Muscle layer of colon (tissue), 2 donors: ENCODE data around the gene PTGIR.
A peak's percentile ranks its signal among the peaks of the same experiment; 100 is the strongest.
"Not testable (repeated sequence)": the region's sequence is repeated elsewhere in the genome, so short reads cannot be mapped to it uniquely, and the experiment has no call there.

ENCODE experiments used
- H3K27ac ChIP-seq: one replicate; pipeline ENCODE4 v1.7.0; 2013; ENCODE audit warnings: low read depth, mild to moderate bottlenecking, low read length, moderate library complexity
- H3K27me3 ChIP-seq, 2 donors: one replicate each; pipeline ENCODE4 v1.7.0; 2013; ENCODE audit warnings: low read length in 2 of 2, mild to moderate bottlenecking in 2 of 2; ENCODE audit not compliant: insufficient read depth in 2 of 2, control insufficient read depth in 1 of 2
- H3K36me3 ChIP-seq: one replicate; pipeline ENCODE4 v1.7.0; 2013; ENCODE audit warnings: mild to moderate bottlenecking, low read length; ENCODE audit not compliant: insufficient read depth
- H3K4me1 ChIP-seq: one replicate; pipeline ENCODE4 v1.7.0; 2013; ENCODE audit warnings: mild to moderate bottlenecking, low read length; ENCODE audit not compliant: insufficient read depth
- H3K4me3 ChIP-seq, 2 donors: one replicate each; pipeline ENCODE4 v1.7.0; 2013; ENCODE audit warnings: low read length in 2 of 2, low read depth in 1 of 2, mild to moderate bottlenecking in 1 of 2, moderate library complexity in 1 of 2
- H3K9ac ChIP-seq: one replicate; pipeline ENCODE4 v1.7.0; 2013; ENCODE audit warnings: low read length
- H3K9me3 ChIP-seq: one replicate; pipeline ENCODE4 v1.7.0; 2013; ENCODE audit warnings: mild to moderate bottlenecking, low read length
- donor health status: abdominal sarcoma.
- donor health status: Adenocarcinoma of cecum.

The PTGIR gene

GRCh38 chr19:46634656-46635218, 9.8 kb upstream of the PTGIR start:
- H3K9me3 ChIP-seq, result no peaks in the 10 kb centered on the region
- H3K36me3 ChIP-seq, result no peaks in the 10 kb centered on the region
- no peak overlapping the region for H3K27ac ChIP-seq
- no peak overlapping the region for H3K9ac ChIP-seq
- peak overlapping the region; percentile 27 to 41 for H3K4me3 ChIP-seq
- peaks cover 22% of the 10 kb centered on the region for H3K4me1 ChIP-seq
- H3K27me3 ChIP-seq, result no peaks in the 10 kb centered on the region

DNA sequence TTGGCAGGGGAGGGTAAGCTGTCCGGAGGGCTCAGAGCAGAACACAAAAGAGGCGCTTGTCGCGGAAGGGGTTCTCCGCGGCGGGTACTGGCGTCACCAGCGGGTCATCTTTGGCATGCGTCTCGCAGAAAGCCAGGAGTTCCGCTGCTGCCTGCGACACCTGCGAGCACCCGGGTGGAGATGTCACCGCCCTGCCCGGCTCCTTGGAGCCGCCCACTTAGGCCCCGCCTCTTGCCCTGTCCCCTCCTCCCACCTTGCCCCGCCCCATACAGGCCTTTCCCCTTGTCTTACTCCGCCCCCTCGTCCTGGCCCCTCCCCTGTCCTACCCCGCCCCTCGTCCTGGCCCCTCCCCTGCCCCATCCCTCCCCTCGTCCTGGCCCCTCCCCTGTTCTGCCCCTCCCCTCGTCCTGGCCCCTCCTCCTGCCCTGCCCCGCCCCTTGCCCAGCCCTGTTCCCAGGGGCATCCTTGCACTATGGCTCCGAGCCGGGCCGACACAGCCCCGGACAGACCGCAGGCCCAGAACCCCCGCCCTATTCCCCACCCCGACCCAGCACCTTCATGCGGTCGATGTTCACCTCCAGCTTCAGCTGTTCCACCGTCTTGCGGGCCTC, 9.3 kb upstream of the PTGIR start:
- H3K36me3 ChIP-seq, result no peaks in the 10 kb centered on the region
- H3K4me3 ChIP-seq, result peak overlapping the region; percentile 53 to 61
- H3K27ac ChIP-seq, result peak overlapping the region; percentile 58
- peaks cover 18% of the 10 kb centered on the region for H3K4me1 ChIP-seq
- H3K27me3 ChIP-seq, result no peaks in the 10 kb centered on the region
- H3K9me3 ChIP-seq, result no peaks in the 10 kb centered on the region
- H3K9ac ChIP-seq, result no peak overlapping the region

- Histone ChIP-seq H3K9ac (no peak overlapping the region), H3K9me3 (no peaks in the 10 kb centered on the region), H3K27ac (no peak overlapping the region), H3K27me3 (no peaks in the 10 kb centered on the region), H3K4me3 (no peak overlapping the region), H3K4me1 (peaks cover 14% of the 10 kb centered on the region), H3K36me3 (no peaks in the 10 kb centered on the region)
Measured at GRCh38 chr19:46633130-46633529, 8.2 kb upstream of the PTGIR start.

- Histone ChIP-seq H3K27ac (no peak overlapping the region), H3K4me1 (peaks cover 12% of the 10 kb centered on the region)
Measured at GRCh38 chr19:46631481-46631880, 6.6 kb upstream of the PTGIR start.

GRCh38 chr19:46630586-46631205, 5.8 kb upstream of the PTGIR start:
- Histone ChIP-seq H3K9me3 (no peaks in the 10 kb centered on the region), H3K27me3 (no peaks in the 10 kb centered on the region), H3K4me1 (peaks cover 16% of the 10 kb centered on the region), H3K36me3 (no peaks in the 10 kb centered on the region), H3K27ac (no peak overlapping the region), H3K4me3 (no peak overlapping the region), H3K9ac (no peak overlapping the region)

More at GRCh38 chr19:46631481-46631880, 6.6 kb upstream of the PTGIR start:
- no peak overlapping the region for H3K4me3 ChIP-seq
- H3K36me3 ChIP-seq, result no peaks in the 10 kb centered on the region
- no peaks in the 10 kb centered on the region for H3K27me3 ChIP-seq
- no peak overlapping the region for H3K9ac ChIP-seq
- no peaks in the 10 kb centered on the region for H3K9me3 ChIP-seq

GRCh38 chr19:46629546-46630025, 4.7 kb upstream of the PTGIR start:
- Histone ChIP-seq H3K36me3 (no peaks in the 10 kb centered on the region), H3K27me3 (no peaks in the 10 kb centered on the region), H3K4me1 (peaks cover 19% of the 10 kb centered on the region), H3K4me3 (no peak overlapping the region), H3K9me3 (no peaks in the 10 kb centered on the region), H3K27ac (no peak overlapping the region), H3K9ac (no peak overlapping the region)

- not testable (repeated sequence) for H3K27me3 ChIP-seq, H3K4me3 ChIP-seq, H3K27ac ChIP-seq, H3K9ac ChIP-seq, H3K9me3 ChIP-seq, H3K36me3 ChIP-seq
- peaks cover 16% of the 10 kb centered on the region for H3K4me1 ChIP-seq
Measured at GRCh38 chr19:46628970-46629369, 4.1 kb upstream of the PTGIR start.

DNA sequence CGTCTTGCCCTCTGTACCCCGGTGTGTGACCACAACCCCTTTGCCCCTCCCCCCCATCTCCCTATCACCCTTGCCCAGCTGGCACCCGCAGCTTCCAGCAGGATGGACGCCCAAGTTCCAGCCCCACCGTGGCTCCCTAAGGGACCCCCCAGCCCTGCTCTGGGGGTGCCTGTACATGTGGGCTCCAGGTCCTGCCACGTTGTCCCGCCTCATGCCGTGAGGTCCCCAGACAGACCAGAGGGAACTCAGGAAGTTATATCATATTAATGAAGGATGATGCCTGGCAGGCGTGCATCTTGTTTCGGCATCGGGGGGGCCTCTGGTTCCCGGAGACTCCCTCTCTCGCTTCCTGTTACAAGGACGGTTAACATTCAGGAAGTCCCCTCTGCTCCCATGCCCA, 1.6 kb upstream of the PTGIR start:
- H3K27me3 ChIP-seq, result no peaks in the 10 kb centered on the region
- no peak overlapping the region for H3K27ac ChIP-seq
- no peak overlapping the region for H3K4me3 ChIP-seq
- H3K4me1 ChIP-seq, result peaks cover 14% of the 10 kb centered on the region
- no peaks in the 10 kb centered on the region for H3K9me3 ChIP-seq
- H3K36me3 ChIP-seq, result no peaks in the 10 kb centered on the region
- no peak overlapping the region for H3K9ac ChIP-seq

GRCh38 chr19:46625731-46626130, 842 bp upstream of the PTGIR start:
- H3K36me3 ChIP-seq, result no peaks in the 10 kb centered on the region
- no peak overlapping the region for H3K4me3 ChIP-seq
- H3K4me1 ChIP-seq, result peaks cover 22% of the 10 kb centered on the region
- H3K9ac ChIP-seq, result no peak overlapping the region
- H3K27ac ChIP-seq, result peak overlapping the region; percentile 4
- H3K27me3 ChIP-seq, result no peaks in the 10 kb centered on the region
- no peaks in the 10 kb centered on the region for H3K9me3 ChIP-seq

- no peak overlapping the region for H3K27ac ChIP-seq
- H3K9ac ChIP-seq, result no peak overlapping the region
Measured at GRCh38 chr19:46623915-46624502, 880 bp downstream of the PTGIR start.

GRCh38 chr19:46622118-46622446, 2.8 kb downstream of the PTGIR start:
- no peak overlapping the region for H3K27ac ChIP-seq
- no peaks in the 10 kb centered on the region for H3K9me3 ChIP-seq
- H3K27me3 ChIP-seq, result no peaks in the 10 kb centered on the region
- H3K4me3 ChIP-seq, result no peak overlapping the region
- no peaks in the 10 kb centered on the region for H3K36me3 ChIP-seq
- no peak overlapping the region for H3K9ac ChIP-seq
- peaks cover 46% of the 10 kb centered on the region for H3K4me1 ChIP-seq

More at GRCh38 chr19:46623915-46624502, 880 bp downstream of the PTGIR start:
- Histone ChIP-seq H3K9me3 (no peaks in the 10 kb centered on the region), H3K27me3 (no peaks in the 10 kb centered on the region), H3K4me1 (peaks cover 36% of the 10 kb centered on the region), H3K36me3 (no peaks in the 10 kb centered on the region), H3K4me3 (peak overlapping the region in 1 of 2 donors; percentile 28)
